SK-N-SH (cell line): ENCODE results near the gene HMGB1. TPM values are rescaled to one million over a fixed set of nuclear protein-coding genes. Genes with fewer than 3 reads are reported as not detected.
"Not testable (repeated sequence)": the region's sequence is repeated elsewhere in the genome, so short reads cannot be mapped to it uniquely, and the experiment has no call there.

Source experiments
- CTCF ChIA-PET: fragments of 300-600, 350-600 bp; formaldehyde crosslinking; extraction: SDS; loops from one replicate; lab custom pipeline; 2021; lab: Yijun Ruan, JAX
- POLR2A ChIA-PET: fragments of 350-600 bp; sonication (Branson Sonifier 250); formaldehyde crosslinking; extraction: SDS; loops from one replicate; lab custom pipeline; 2020; ENCODE audit warnings: antibody characterized with exemption, inconsistent platforms; lab: Yijun Ruan, JAX
- DNase-seq: peaks from one replicate; pipeline ENCODE4 v3.0.0; 2012
- H2AFZ ChIP-seq: fragments of 200-600 bp; sonication (generic); 2 replicates; pipeline ENCODE4 v1.8.1; 2016; ENCODE audit warnings: antibody characterized with exemption, mild to moderate bottlenecking, low read depth
- H3F3A ChIP-seq: fragments of 200-600 bp; sonication (generic); replicated peaks from 2 replicates; pipeline ENCODE3; 2016; ENCODE audit warnings: antibody characterized with exemption, mild to moderate bottlenecking; ENCODE audit not compliant: insufficient read depth
- H3K27ac ChIP-seq, 2 experiments: fragments of 200-500 bp in 1 of 2; fragments of 200-600 bp in 1 of 2; sonication (Bioruptor generic) in 1 of 2; sonication (generic), shearing (Covaris generic) in 1 of 2; 2 replicates each; pipeline versions ENCODE4 v1.5.1 to v1.6.1; 2014 to 2016; ENCODE audit warnings: low read depth in 2 of 2, inconsistent platforms in 1 of 2, low read length in 1 of 2, mild to moderate bottlenecking in 1 of 2, mixed read lengths in 1 of 2
- H3K27me3 ChIP-seq: fragments of 200-600 bp; sonication (generic), shearing (Covaris generic); 2 replicates; pipeline ENCODE4 v1.6.1; 2016; ENCODE audit warnings: mixed run types; ENCODE audit not compliant: insufficient read depth
- H3K36me3 ChIP-seq, 2 experiments: fragments of 200-500 bp in 1 of 2; fragments of 200-600 bp in 1 of 2; sonication (Bioruptor generic) in 1 of 2; sonication (generic) in 1 of 2; replicated peaks in 1 of 2; 2 replicates each; pipeline versions ENCODE3 to v1.5.1; 2014 to 2016; ENCODE audit warnings: low read length in 1 of 2, mild to moderate bottlenecking in 1 of 2; ENCODE audit not compliant: insufficient read depth in 2 of 2, control insufficient read depth in 1 of 2
- H3K4me1 ChIP-seq, 2 experiments: fragments of 200-500 bp in 1 of 2; fragments of 200-600 bp in 1 of 2; sonication (Bioruptor generic) in 1 of 2; sonication (generic), shearing (Covaris generic) in 1 of 2; 2 replicates each; pipeline versions ENCODE4 v1.5.1 to v1.6.1; 2014 to 2016; ENCODE audit warnings: low read depth in 1 of 2, low read length in 1 of 2, mixed run types in 1 of 2; ENCODE audit not compliant: insufficient read depth in 2 of 2, control insufficient read depth in 1 of 2
- H3K4me2 ChIP-seq: fragments of 200-600 bp; sonication (generic), shearing (Covaris generic); 2 replicates; pipeline ENCODE4 v1.6.1; 2017; ENCODE audit warnings: mixed run types
- H3K4me3 ChIP-seq, 2 experiments: fragments of 200-500 bp in 1 of 2; fragments of 200-600 bp in 1 of 2; sonication (Bioruptor generic) in 1 of 2; sonication (generic), shearing (Covaris generic) in 1 of 2; 2 replicates each; pipeline versions ENCODE4 v1.5.1 to v1.8.1; 2014 to 2016; ENCODE audit warnings: low read depth in 2 of 2, inconsistent platforms in 1 of 2, low read length in 1 of 2, mild to moderate bottlenecking in 1 of 2, mixed read lengths in 1 of 2, moderate library complexity in 1 of 2
- H3K79me2 ChIP-seq: fragments of 200-600 bp; sonication (generic); 2 replicates; pipeline ENCODE4 v1.8.1; 2017; ENCODE audit warnings: mild to moderate bottlenecking; ENCODE audit not compliant: insufficient read depth
- H3K9ac ChIP-seq: fragments of 200-600 bp; sonication (generic); 2 replicates; pipeline ENCODE4 v1.6.1; 2017; ENCODE audit warnings: mixed run types
- H3K9me2 ChIP-seq: fragments of 200-600 bp; sonication (generic); 2 replicates; pipeline ENCODE4 v1.6.1; 2017; ENCODE audit warnings: mixed run types
- H3K9me3 ChIP-seq: fragments of 200-600 bp; sonication (generic); 2 replicates; pipeline ENCODE4 v1.6.1; 2017; ENCODE audit warnings: mixed run types, mild to moderate bottlenecking, moderate library complexity
- H4K20me1 ChIP-seq: fragments of 200-600 bp; sonication (generic); 2 replicates; pipeline ENCODE4 v1.6.1; 2017; ENCODE audit warnings: mild to moderate bottlenecking, mixed run types; ENCODE audit not compliant: insufficient read depth
- ELF1 ChIP-seq: IDR thresholded peaks from 2 replicates; pipeline ENCODE4 v1.4.0; 2012
- FOSL2 ChIP-seq: IDR thresholded peaks from 2 replicates; pipeline ENCODE4 v1.4.0; 2012; ENCODE audit warnings: low read depth, mild to moderate bottlenecking, moderate library complexity, borderline replicate concordance
- GATA2 ChIP-seq: sonication (generic); formaldehyde crosslinking; IDR thresholded peaks from 2 replicates; pipeline ENCODE4 v1.5.0; 2020; ENCODE audit warnings: mild to moderate bottlenecking, missing genetic modification reagents
- MAX ChIP-seq: IDR thresholded peaks from 2 replicates; pipeline ENCODE4 v1.4.0; 2012; ENCODE audit warnings: low read depth
- NFIC ChIP-seq: IDR thresholded peaks from 2 replicates; pipeline ENCODE4 v1.4.0; 2012; ENCODE audit warnings: borderline replicate concordance
- NRF1 ChIP-seq: IDR thresholded peaks from 2 replicates; pipeline ENCODE4 v1.6.1; 2012; ENCODE audit warnings: low read depth, mild to moderate bottlenecking, low read length
- PBX3 ChIP-seq: IDR thresholded peaks from 2 replicates; pipeline ENCODE4; 2012
- RAD21 ChIP-seq: IDR thresholded peaks from 2 replicates; pipeline ENCODE4 v1.6.1; 2012; ENCODE audit warnings: mild to moderate bottlenecking, low read length
- RXRA ChIP-seq: IDR thresholded peaks from 2 replicates; pipeline ENCODE4 v1.4.0; 2012; ENCODE audit warnings: low read depth, mild to moderate bottlenecking, borderline replicate concordance
- YY1 ChIP-seq: IDR thresholded peaks from 2 replicates; pipeline ENCODE4 v1.4.0; 2012; ENCODE audit warnings: low read depth, mild to moderate bottlenecking
- ZBTB33 ChIP-seq: IDR thresholded peaks from 2 replicates; pipeline ENCODE4 v1.4.0; 2012; ENCODE audit warnings: low read depth, borderline replicate concordance
- WGBS: methylation state at CpG from one replicate; pipeline ENCODE4 v1.1.6; 2017; ENCODE audit warnings: low lambda C conversion rate; 5-methylcytosine and 5-hydroxymethylcytosine counted together
- polyA plus RNA-seq, 3 experiments: library from polyadenylated mRNA; depleted of rRNA; stranded (reverse); fragments of >200 nt; gene quantifications; 2 replicates each; pipeline ENCODE4 v1.2.3, GENCODE V29; 2012
- TF ChIP-seq, protein P1 (sequence below): fragments of 200-600 bp; sonication (generic); IDR thresholded peaks from 2 replicates; pipeline ENCODE4 v1.6.1; 2017; ENCODE audit warnings: antibody characterized with exemption, mild to moderate bottlenecking, moderate library complexity
- TF ChIP-seq, protein P2 (sequence below): IDR thresholded peaks from 2 replicates; pipeline ENCODE4 v1.4.0; 2012; ENCODE audit warnings: low read depth, borderline replicate concordance

Gene HMGB1
- polyA plus RNA-seq, 1 of the 3 experiments (the other 2 are of a cell fraction): 166 TPM

DNA sequence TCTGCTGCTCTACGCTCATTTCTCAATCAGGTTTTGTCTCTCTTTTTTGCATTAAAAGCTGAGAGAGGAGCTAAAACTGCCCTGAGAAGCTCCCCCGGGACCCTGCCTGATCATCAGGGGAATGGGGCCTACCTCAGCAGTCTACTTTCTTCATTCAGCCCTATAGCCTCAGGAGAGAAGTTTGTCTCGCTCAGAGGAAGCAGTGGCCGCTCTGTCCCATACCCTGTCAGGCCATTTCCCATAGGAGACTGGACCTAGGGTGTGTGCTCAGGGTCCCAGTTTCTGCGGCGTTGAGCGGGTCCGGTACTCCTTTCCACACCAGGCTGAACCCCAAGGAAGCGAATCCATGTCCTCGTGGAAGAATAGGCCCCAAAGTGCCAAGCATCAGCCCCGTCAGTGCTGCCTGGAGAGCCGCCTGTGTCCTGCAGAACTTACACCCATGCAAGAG is 21.8 kb downstream of the HMGB1 start:
- H2AFZ ChIP-seq: no peak overlapping the region
- POLR2A ChIA-PET: no interaction called here
- no peak overlapping the region for H3K4me2 ChIP-seq

DNA sequence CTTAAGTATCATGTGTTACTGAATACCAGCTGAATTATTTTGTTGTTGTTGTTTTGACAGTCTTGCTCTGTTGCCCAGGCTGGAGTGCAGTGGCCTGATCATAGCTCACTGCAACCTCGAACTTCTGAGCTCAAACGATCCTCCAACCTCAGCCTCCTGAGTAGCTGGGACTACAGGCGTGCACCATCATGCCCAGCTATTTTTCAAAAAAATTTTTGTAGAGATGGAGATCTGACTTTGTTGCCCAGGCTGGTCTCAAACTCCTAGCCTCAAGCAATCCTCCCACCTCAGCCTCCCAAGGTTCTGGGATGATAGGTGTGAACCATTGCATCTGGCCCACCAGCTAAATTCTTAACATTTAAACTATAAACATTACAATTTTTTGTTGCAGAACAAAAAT is 22.2 kb downstream of the HMGB1 start:
- H3K4me2 ChIP-seq, H3K27ac ChIP-seq, H3K9me3 ChIP-seq, H3K4me3 ChIP-seq, H3K27me3 ChIP-seq, H2AFZ ChIP-seq, H3K36me3 ChIP-seq, H3K9ac ChIP-seq, H4K20me1 ChIP-seq, H3K4me1 ChIP-seq, H3K9me2 ChIP-seq, H3F3A ChIP-seq, H3K79me2 ChIP-seq, DNase-seq, POLR2A ChIA-PET: not testable (repeated sequence)
- 96% methylated on average over 3 of the region's 3 CpGs for WGBS
- CTCF ChIA-PET: interaction anchor here (0.8 kb wide), 1 partner anchor 329 kb away, joined by 3 read pairs; no protein-coding TSS in a partner anchor

More for the DNA sequence above, 21.8 kb downstream of the HMGB1 start:
- 87% methylated on average over 9 of the region's 12 CpGs for WGBS
- DNase-seq: no peak
- Histone ChIP-seq H3K27me3 (no peaks in the 10 kb centered on the region), H3K9ac (no peak overlapping the region), H3K27ac (no peak overlapping the region), H3K36me3 (no peaks in the 10 kb centered on the region), H3K4me1 (no peaks in the 10 kb centered on the region), H3F3A (no peaks in the 10 kb centered on the region), H3K4me3 (no peak overlapping the region), H4K20me1 (no peaks in the 10 kb centered on the region), H3K79me2 (no peaks in the 10 kb centered on the region), H3K9me2 (no peaks in the 10 kb centered on the region), H3K9me3 (no peaks in the 10 kb centered on the region)
- CTCF ChIA-PET: interaction anchor here (0.8 kb wide), 1 partner anchor 329 kb away, joined by 3 read pairs; no protein-coding TSS in a partner anchor
- TF ChIP-seq, protein P1, sequence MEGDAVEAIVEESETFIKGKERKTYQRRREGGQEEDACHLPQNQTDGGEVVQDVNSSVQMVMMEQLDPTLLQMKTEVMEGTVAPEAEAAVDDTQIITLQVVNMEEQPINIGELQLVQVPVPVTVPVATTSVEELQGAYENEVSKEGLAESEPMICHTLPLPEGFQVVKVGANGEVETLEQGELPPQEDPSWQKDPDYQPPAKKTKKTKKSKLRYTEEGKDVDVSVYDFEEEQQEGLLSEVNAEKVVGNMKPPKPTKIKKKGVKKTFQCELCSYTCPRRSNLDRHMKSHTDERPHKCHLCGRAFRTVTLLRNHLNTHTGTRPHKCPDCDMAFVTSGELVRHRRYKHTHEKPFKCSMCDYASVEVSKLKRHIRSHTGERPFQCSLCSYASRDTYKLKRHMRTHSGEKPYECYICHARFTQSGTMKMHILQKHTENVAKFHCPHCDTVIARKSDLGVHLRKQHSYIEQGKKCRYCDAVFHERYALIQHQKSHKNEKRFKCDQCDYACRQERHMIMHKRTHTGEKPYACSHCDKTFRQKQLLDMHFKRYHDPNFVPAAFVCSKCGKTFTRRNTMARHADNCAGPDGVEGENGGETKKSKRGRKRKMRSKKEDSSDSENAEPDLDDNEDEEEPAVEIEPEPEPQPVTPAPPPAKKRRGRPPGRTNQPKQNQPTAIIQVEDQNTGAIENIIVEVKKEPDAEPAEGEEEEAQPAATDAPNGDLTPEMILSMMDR: no peak

GRCh38 chr13:30442926-30443325 is 22.8 kb downstream of the HMGB1 start:
- H3K9me3 ChIP-seq: no peaks in the 10 kb centered on the region
- ChIA-PET POLR2A (no interaction called here), CTCF (interaction anchor here (1.1 kb wide), 1 partner anchor 9 kb away, joined by 3 read pairs; no protein-coding TSS in a partner anchor)
- no peak overlapping the region for H3K9ac ChIP-seq
- H3K4me2 ChIP-seq: no peak overlapping the region
- H3K79me2 ChIP-seq: no peaks in the 10 kb centered on the region
- no peak overlapping the region for H3K27ac ChIP-seq
- H3K27me3 ChIP-seq: no peaks in the 10 kb centered on the region
- 85% methylated on average over 5 of the region's 5 CpGs for WGBS
- H3K4me3 ChIP-seq: no peak overlapping the region
- H4K20me1 ChIP-seq: no peaks in the 10 kb centered on the region
- H3F3A ChIP-seq: no peaks in the 10 kb centered on the region
- no peaks in the 10 kb centered on the region for H3K4me1 ChIP-seq
- H2AFZ ChIP-seq: no peak overlapping the region
- no peaks in the 10 kb centered on the region for H3K36me3 ChIP-seq
- no peak for DNase-seq
- no peaks in the 10 kb centered on the region for H3K9me2 ChIP-seq
- TF ChIP-seq NRF1 (no peak), PBX3 (no peak), FOSL2 (no peak), MAX (no peak), GATA2 (CRISPR knock-in tag) (no peak), RAD21 (no peak), ELF1 (no peak), NFIC (no peak), ZBTB33 (no peak), RXRA (no peak), YY1 (no peak)
- TF ChIP-seq, protein P1: no peak
- TF ChIP-seq, protein P2, sequence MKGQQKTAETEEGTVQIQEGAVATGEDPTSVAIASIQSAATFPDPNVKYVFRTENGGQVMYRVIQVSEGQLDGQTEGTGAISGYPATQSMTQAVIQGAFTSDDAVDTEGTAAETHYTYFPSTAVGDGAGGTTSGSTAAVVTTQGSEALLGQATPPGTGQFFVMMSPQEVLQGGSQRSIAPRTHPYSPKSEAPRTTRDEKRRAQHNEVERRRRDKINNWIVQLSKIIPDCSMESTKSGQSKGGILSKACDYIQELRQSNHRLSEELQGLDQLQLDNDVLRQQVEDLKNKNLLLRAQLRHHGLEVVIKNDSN: no peak
